PFSK-1 (cell line): ENCODE measurements around the gene CREB3L4.

Experiments
- FOXP2 ChIP-seq: optimal IDR thresholded peaks from 2 replicates; pipeline ENCODE3; 2011; ENCODE audit warnings: borderline replicate concordance, control low read depth, inconsistent platforms; ENCODE audit not compliant: insufficient read depth; ENCODE audit errors: extremely low read length, extremely low read depth
- POLR2AphosphoS5 ChIP-seq: IDR thresholded peaks from 2 replicates; pipeline ENCODE4 v1.6.1; 2012; ENCODE audit warnings: low read depth, mild to moderate bottlenecking, control low read depth, low read length, moderate library complexity
- REST ChIP-seq, 2 experiments: IDR thresholded peaks; 2 replicates each; pipeline versions ENCODE4 v1.6.1 to v1.8.0; 2011 to 2012; ENCODE audit warnings: low read depth in 2 of 2, low read length in 2 of 2, control low read depth in 1 of 2, inconsistent platforms in 1 of 2, mild to moderate bottlenecking in 1 of 2, moderate library complexity in 1 of 2; ENCODE audit not compliant: insufficient read depth in 1 of 2
- SIN3A ChIP-seq: IDR thresholded peaks from 2 replicates; pipeline ENCODE4 v1.6.1; 2012; ENCODE audit warnings: mild to moderate bottlenecking, low read length, moderate library complexity, borderline replicate concordance; ENCODE audit not compliant: insufficient read depth
- TAF1 ChIP-seq: IDR thresholded peaks from 2 replicates; pipeline ENCODE4 v1.6.1; 2012; ENCODE audit warnings: low read length, control low read depth, borderline replicate concordance; ENCODE audit not compliant: insufficient read depth

The CREB3L4 gene

GRCh38 chr1:153928791-153929341, 38.8 kb upstream of the CREB3L4 start:
- TF ChIP-seq SIN3A (no peak), FOXP2 (no peak), TAF1 (no peak), POLR2AphosphoS5 (no peak), REST (IDR thresholded peaks at IDR 0.05; ENCODE audit: insufficient read depth in 1 of 2, low read depth in 2 of 2, low read length in 2 of 2) (no peak)

GRCh38 chr1:153929426-153929825, 38.3 kb upstream of the CREB3L4 start:
- no peak for TF ChIP-seq POLR2AphosphoS5
- TF ChIP-seq REST (IDR thresholded peaks at IDR 0.05; ENCODE audit: insufficient read depth in 1 of 2, low read depth in 2 of 2, low read length in 2 of 2), result no peak
- no peak for TF ChIP-seq FOXP2
- no peak for TF ChIP-seq TAF1
- no peak for TF ChIP-seq SIN3A

GRCh38 chr1:153929981-153930948, 37.4 kb upstream of the CREB3L4 start:
- no peak for TF ChIP-seq TAF1
- TF ChIP-seq SIN3A, result no peak
- no peak for TF ChIP-seq FOXP2
- TF ChIP-seq REST (IDR thresholded peaks at IDR 0.05; ENCODE audit: insufficient read depth in 1 of 2, low read depth in 2 of 2, low read length in 2 of 2), result no peak
- no peak for TF ChIP-seq POLR2AphosphoS5

- TF ChIP-seq POLR2AphosphoS5 (no peak), FOXP2 (no peak), REST (IDR thresholded peaks at IDR 0.05; ENCODE audit: insufficient read depth in 1 of 2, low read depth in 2 of 2, low read length in 2 of 2) (no peak), TAF1 (no peak), SIN3A (no peak)
Observed at GRCh38 chr1:153932156-153933131, 35.3 kb upstream of the CREB3L4 start.
